ENCODE measurements around the gene TTC32. TPM values are rescaled to one million over a fixed set of nuclear protein-coding genes. Genes with fewer than 3 reads are reported as not detected.

The TTC32 gene
- total RNA-seq, 1 donor from 2014 or later, result 9.4 TPM

DNA sequence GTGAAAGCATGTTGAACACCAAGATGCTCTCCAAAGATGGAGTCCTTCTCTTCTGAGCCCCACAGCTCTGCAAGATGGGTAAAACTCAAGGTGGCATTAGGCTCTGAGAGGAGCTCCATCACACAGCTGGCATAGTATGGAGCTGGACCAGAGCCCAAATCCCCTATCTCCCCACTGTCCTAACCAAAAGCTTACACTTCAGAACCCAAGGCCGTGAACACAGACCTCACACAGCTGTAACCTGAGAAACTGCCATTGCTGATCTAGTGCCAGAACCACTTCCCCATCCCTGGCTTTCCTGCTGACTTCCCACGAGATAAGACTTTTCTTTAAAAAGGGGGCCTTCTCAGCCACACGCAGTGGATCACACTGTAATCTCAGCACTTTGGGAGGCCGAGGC, 25.0 kb downstream of the TTC32 start:
- no peak for DNase-seq

DNA sequence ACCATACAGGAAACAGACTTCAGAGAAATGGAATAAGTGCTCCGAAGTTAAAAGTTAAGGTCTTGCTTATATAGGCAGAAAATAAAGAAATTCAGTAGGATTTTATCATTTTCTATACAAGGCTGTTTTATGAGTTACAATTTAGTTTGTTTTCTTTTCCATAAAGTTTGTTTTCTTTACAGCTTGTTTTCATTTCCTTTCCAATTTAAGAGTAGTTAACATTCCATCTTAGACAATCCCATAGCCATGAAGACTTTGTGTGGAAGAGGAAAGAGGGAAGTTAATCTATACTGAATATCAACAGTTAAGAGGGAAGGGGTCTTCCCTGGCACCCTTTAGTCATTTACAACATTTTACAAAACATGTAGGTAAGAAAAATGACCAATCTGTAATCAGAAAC, 26.5 kb downstream of the TTC32 start:
- no peak for DNase-seq

DNA sequence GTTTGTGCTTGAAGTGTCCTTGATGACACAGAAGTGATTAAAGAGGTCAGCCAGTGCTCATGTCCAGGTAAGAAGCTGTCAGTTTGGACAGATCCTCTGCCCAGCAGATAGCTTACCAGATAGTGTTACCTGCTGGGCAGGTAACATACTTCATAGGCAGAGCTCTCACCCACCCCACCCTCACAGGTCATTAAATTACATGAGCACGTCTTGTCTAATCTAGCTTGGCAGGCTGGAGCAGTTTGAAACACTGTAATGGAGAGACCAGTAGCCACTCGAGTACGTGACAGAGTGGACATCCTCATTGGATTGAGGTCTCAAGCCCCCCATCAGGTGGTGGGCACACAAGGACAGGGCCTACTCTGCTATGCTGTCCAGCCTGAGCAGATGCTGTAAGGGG, 27.1 kb downstream of the TTC32 start:
- DNase-seq, result no peak

DNA sequence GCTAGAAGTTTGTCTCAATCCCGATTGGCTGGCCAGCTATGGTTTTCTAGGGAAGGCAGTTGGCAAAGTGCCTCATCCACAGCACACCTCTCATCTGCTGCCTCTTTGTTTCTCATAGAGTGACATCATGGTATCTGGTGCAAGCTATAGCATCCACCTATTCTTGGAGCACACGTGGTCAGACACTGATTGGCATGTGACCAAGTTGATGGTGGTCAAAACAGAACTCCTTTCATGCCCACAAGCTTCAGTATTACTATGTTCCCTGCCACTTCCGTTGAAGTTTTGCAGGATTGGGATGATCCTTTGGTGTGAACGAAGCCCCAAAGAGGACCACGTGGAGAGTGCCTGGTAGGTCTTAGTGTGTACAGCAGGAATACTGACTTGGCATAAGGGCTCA, 28.8 kb downstream of the TTC32 start:
- DNase-seq, result no peak

DNA sequence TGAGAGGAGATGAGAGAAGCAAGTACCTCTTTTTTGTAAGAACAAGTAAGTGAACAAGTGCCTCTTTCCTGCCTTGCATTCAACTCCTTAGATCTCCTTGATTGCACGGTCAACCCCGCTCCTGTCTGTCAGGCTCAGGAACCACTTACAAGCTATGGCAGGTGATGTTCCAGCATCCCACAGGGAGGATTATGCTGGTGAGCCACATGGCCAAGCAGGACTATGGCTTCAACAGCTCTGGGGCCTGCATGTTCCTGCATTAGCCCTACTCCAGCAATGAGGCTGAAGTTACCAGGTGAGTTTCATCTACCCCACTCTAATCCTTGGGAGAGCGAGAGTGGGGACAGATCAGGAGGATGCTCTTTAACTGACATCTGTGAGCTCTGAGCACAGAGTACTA, 29.5 kb downstream of the TTC32 start:
- DNase-seq, result no peak

DNA sequence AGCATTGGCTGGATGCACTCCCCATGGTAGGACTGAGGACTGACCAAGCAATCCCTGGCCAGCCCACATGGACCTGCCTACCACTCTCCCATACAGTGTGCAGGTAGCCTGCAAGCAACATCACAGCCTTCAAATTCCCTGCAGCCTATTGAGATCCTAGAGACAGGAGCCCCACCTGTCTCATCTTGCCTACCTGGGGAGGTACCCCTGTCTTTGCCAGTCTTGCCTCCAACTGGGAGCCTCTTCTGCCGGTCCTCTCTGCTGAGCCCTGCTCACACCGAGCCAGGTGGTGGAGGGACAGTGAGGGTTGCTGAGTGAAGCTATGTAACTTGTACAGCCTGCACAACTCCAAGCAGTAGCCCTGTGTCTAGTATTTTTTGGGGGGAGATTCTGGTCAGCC, 29.9 kb downstream of the TTC32 start:
- DNase-seq, result no peak

DNA sequence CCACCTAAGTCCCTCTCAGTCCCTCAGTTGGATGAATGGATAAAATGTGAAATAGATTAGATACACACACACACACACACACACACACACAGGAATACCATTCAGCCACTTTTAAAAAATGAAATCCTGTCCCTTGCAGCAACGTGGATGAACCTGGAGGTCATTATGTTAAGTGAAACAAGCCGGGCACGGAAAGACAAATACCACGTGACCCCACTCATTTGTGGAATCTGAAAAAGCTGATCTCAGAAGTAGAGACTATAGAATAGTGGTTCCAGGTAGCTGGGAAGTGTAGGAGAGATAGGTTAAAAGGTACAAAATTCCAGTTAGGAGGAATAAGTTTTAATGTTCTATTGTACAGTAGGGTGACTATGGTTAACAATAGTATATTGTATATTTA, 31.0 kb downstream of the TTC32 start:
- DNase-seq, result no peak

DNA sequence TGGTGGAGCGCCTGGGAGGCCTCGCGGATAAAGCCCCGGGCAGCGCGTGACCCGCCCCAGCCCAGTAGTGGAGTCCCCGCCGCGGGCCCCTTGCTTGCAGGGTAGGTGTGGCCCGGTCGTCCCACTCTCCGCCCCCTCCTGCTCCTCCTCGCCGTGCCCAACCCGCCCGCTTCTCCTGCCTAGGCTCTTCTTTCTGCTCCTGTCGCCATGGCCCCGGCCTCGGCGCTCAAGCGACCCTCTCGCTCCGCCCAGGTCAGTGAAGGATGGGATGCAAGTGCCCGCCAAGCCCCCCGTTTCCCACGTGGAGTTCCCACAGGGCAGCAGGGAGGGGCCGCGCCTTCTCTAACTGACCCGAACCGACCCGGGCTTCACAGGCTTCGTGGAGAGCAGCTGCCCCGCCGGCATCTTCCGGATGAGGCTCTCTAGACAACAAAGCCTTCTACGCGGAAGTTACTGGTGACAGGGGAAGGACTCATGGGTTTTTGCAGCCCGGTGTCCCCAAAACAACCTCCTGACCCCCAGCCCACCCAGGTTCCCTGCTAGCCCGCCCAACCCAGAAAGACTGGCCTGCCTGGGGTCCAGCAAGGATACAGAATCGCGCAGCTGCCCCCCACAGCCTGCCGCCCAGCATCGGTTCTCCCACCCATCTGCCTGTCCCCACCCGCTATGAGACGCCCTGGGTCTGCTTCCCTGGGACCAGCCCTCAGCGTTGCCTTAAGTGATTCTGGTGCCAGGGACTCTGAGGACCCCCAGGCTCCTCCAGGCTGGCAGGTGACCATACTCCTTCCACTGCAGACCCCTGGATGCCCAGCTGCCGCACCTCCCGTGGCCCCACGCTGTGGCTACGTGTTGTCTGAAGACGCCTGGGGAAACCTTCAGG, 32.8 kb downstream of the TTC32 start:
- peak; percentile 33 for DNase-seq

DNA sequence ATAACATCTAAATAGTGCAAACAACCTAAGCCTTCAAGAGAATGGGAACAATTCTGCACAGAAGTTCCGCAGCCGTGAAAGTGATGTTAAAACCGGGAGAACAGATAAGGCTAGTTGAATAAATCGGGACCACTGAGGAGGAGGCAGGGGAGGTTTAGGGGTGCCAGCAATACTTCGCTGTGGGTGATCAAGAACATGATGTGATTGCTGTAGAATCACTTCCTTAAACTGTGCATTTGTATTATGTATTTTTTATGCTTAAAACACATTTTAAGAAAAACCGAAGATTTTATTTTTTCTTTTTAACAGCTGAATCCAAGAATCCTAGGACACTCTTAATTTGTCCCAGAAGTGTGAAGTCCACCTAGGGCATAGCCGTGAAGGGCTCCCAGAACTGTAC, 33.6 kb downstream of the TTC32 start:
- no peak for DNase-seq

DNA sequence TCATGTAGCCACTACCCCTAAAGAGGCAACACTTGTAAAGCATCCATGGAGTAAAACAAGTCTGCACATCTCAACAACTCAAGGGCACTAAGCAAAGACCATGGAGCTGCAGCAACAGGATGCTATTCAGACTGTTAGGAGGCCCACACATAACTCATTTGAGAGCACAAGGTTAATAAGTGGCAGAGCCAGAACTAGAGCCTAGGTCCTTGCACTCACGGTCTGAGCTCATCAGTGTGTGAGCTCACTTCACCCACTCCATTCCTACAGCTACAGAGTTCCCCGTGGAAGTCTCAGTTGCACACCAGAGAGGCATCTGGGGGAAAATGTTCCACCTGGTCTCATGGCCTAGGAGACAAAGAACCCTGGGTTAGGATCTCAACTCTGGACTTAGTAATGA, 35.0 kb downstream of the TTC32 start:
- no peak for DNase-seq

DNA sequence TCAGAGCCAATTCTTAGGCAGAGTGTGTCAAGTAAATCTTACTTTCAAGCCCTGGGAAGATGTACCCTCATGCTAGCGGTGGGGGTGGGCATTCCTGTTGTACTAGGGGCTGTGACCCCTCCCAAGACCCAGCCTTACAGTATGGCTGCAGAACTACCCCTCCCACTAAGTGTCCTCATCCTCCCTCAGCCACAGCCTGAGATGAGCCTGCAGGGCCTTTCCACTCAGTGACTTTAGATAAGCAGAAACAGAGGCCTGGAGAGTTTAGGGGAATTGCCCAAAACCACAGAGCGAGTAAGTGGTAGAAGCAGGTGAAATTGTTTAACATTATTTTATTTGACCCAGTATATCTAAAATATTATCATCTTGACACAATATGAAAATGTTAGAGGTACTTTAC, 36.6 kb downstream of the TTC32 start:
- DNase-seq, result no peak

DNA sequence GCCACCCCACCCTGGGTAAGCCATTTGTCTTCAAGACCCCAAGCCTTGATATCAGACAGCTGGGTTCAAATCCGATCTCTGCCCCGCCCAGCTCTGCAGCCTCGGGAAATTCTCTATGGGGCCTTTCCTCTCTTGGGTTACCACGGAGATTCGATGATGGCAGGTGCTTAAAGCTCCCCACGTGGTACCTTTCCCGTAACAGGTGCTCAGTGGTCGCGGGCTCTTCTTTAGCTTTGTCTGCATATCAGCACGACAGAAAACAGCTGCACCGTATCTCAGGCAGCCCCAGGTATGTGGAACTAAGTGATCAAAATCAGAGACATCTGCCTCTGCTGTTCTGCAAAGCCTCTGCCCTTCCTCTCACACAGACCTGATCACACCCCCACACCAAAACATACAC, 37.4 kb downstream of the TTC32 start:
- DNase-seq, result no peak

DNA sequence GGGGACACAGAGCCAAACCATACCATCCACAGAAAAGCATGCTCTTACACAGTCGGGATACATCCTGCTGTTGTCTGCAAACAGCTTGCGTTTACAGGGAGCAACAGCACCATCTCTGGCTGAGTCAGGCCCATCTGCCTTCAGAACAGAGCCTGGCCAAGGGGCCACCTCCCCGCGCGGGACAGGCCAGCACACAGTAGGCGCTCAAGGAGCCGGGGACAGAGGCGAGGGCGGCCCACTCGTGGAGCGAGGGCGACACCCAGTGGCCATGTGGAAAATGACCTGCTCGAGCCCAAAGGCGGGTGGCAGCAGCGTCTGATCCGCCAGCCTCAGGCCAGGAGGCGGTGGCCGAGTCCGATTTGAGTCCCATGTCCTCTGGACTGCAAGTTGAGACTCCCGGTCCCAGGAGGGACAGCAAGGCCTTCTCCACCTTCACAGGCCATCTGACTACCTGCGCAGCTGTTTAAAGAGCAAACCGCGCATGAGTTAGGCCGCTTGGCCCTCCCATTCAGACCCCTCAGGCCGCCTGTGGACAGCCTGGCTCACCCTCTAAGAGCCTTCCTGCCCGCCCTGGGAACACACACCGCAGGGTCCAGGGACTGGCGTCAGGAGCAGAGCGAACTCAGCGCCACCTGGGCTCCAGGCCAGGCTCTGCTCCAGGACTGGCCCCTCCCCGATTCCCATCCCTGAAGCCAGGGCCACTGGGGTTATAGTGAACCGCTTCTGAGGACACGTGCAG, 38.3 kb downstream of the TTC32 start:
- peak; percentile 71 for DNase-seq

DNA sequence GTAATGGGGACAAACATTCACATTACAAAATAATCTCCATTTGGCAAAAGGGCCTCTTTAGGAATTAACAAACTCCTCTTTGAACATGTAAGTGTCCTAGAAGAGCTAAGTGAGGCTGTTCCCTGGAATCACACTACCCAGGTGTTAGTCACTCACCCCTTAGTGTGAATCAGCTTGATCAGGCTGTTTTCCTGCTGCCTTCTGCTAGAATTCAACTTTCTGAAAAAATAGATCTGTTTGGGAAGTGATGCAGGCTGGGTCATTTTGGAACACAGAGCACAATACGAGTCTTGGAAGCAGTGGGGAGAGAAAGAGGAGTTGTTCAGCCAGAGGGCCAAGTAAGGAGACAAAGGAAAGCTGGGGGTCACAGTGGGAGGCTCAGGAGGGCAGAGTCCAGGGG, 40.0 kb downstream of the TTC32 start:
- peak; percentile 14 for DNase-seq

DNA sequence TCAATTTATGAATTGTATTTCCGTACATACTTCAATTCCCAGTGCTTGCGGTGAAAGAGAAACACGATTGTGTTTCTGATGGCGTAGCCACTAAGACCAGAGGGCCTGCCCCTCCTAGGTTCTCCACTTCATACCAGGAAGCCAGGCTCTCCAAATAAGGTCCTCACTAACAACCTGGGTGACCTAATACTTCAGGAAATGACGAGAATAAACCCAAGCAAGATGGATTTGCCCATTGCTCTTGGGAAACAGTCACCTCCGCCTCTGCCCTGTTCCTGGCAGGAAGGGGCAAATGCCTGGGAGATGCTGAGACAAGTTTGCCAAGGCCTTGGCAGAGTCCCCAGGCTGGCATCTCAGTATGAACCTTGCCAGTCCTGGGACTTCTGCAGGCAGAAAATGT, 41.8 kb downstream of the TTC32 start:
- no peak for DNase-seq

DNA sequence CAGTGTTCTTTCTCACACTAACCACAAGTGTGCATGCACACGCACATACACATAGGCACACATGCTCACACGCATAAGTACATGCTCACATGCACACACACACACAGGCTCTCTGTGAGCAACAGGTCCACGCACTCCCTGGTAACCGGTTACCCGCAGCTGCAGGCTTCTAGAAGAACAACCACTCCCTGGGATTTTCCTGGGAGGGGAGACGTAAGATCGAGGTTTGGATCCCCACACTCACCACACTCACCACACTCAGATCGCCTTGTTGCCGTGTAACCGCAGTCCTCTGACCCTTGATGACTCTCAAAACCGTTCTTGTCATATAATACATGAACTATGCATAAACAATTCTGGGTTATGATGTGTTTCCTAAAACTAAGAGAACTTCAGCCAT, 42.2 kb downstream of the TTC32 start:
- DNase-seq, result no peak

DNA sequence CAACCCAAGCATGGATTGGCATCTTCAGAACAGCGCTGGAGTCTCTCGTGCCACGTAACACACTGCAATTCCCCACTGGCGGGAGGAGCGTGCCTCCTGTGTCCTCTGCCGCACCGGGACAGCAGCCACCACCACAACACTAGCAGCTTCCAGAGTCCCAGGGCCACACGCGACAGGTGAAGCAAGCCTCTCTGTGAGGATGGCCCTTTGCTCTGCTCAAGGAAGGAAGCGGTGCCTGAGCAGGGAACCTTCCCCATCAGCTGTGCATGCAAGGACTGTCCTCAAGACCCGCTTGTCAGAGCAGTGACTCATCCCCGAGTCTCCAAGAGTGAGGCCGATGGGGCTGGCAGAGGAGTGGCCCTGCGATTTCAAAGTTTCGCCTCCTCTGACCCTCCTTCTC, 44.0 kb downstream of the TTC32 start:
- no peak for DNase-seq

DNA sequence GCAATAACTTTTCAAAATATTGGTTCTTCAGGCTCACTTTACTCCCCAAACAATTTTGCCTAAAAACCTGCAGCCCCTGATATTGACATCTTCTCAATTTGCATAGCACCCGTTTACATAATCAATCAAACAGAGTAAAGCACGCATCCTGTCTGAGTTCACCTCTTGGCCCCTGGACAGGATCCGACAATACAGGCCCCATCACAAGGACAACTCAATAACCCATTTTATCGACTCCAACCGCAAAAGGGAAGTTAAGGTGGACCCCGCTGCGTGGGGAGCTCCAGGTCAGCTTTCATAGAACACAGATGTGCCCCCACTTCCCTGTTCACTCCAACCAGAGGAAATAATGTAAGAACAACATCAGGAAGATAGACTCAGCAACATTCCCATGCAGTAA, 44.7 kb downstream of the TTC32 start:
- DNase-seq, result peak; percentile 25

DNA sequence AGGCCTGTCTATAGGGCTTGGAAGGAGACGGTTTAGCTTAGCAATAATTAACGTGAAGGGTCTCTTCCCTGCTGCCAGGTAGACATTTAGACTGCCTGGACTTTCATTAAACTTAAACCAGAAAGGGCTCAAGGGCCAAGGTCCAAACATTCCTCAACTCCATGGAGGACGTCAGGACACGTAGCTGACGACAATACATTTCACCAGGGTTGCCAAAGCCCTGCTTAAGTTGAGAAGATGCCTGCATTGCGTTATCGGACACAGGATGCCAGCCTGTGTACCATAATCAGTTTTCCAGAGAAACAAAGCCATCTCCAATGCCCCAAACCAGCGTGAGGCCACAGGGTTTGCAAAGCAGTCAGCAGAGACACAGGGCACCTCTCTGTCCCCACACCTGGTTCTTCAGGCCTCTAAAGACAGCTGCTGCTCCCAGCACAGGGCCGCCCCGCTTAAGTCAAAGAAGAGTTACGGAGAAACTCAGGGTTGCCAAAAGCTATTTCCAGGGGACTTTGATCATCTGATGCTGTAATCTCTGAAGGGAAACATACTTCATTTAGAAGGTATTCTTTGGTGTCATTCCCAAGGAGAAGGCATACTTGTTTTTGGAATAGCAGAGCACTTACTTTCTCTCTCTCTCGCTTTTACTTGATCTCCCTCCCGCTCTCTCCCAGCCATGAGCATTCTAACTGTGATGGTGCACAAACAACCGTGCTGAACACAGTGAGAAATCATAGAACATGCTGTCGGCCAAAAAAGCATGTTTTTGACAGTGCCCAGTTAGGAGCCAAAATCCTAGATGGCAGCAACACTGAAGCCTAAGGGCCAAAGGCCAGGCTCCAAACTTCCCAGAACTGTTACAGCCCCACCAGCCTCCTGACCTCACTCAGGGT, 46.0 kb downstream of the TTC32 start:
- DNase-seq, result no peak

DNA sequence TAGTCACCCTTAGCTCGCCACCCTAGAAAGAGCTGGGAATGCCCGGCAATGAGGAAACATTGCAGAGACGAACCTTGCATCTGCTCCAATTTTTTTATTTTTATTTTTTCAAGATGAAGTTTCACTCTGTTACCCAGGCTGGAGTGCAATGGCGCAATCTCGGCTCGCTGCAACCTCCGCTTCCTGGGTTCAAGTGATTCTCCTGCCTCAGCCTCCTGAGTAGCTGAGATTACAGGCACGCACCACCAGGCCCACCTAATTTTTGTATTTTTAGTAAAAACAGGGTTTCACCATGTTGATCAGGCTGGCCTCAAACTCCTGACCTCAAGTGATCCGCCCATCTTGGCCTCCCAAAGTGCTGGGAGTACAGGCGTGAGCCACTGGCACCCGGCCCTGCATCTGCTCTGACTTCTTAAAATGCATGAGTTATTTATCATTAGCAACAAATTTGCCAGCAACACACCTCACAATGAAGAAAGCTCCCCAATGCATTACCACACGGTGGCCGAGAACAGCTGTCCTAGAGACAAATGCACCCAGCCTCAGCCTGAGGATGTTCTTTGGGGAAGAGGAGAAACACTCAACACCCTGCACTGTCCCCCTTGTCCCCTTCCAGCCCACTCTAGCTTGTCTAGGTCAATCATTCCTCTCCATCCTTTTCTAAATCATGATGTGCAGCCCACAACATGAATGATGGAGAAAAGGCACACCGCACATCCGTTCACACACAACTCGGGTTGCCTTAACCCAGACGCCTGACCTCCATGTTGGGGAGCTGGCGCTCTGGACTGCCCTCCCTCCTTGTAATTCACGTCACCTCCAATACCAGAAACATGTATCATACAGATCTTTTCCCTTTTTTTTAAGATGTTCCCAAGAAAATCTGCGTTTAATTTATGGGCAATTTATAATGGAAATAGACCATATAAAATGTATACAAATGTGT, 46.9 kb downstream of the TTC32 start:
- no peak for DNase-seq

DNA sequence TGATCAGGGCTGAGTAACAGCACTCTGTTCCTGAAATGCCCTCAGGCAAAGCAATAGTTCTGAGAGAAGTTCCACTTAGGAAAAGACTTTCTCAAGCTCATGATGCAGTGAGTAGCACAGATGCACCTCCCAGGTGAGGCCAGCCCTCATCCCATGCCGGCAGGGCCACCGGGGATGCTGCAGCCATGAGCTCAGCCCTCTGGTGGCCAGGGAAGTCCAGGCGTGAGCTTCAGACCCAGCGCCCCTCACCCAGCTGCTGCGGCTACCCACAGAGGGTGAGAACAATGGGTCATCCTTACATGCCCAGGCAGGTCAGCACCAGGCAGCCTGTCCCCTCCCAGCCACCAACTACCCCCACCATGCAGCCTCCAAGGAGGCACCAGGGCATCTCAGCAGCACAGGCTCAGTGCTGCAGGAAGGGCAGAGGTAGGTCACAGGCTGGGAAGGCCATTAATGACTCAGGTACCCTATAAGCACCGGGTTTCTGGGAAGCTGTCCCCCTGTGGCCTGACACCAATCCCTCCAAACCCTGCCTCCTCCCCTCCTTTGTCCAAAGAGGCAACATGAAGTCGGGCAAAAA, 50.6 kb downstream of the TTC32 start:
- peak; percentile 16 for DNase-seq

All from dermis blood vessel endothelial cell (primary cell).